Activated CD8-positive, alpha-beta memory T cell treated with anti-CD3 and anti-CD28 coated beads, Interleukin-2, amount 50 U/mL, for 24 hours (primary cell): ENCODE data around the gene LHFPL3.
"Not testable (repeated sequence)": the region's sequence is repeated elsewhere in the genome, so short reads cannot be mapped to it uniquely, and the experiment has no call there.

Experiments used
- DNase-seq: peaks from one replicate; pipeline ENCODE4 v3.0.0-alpha.2; 2020; ENCODE audit errors: extremely low read depth

LHFPL3 gene

DNA sequence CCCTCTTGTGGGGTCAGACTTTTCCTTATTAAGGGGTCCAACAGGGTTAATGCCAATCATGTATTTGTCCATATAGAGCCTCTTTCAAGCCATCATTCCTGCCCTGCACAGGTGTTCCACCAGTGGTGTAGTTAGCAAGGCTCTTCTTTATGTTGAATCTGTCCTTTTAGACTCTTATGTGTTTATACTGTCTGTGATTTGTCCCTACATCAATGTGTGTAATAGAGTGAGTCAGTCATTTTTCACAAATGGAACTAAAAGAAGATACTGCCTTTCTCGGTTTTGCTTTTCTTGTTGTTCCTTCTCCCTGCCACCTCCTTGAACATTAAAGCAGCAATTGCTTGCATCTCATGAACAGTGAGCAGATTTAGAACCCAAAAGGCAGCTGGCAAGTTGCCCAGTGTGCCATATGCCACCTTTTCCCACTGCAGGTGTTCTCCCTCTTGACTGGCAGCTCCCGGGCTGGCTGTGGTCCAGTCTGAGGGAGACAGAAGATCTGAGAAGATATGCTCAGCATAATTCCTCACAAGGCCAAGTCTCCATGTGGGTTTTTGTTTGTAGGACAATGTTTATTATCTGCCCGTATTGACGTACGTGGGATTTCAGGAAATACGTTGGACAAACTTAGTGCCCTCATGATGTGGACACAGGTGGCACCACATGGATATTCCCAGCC is 154.1 kb downstream of the LHFPL3 start:
- DNase-seq = no peak

GRCh38 chr7:104486931-104487330 is 158.5 kb downstream of the LHFPL3 start:
- no peak for DNase-seq

GRCh38 chr7:104487642-104488041 is 159.2 kb downstream of the LHFPL3 start:
- no peak for DNase-seq

- DNase-seq = no peak
Observed at GRCh38 chr7:104497379-104497967, 169.1 kb downstream of the LHFPL3 start.

- no peak for DNase-seq
Observed at GRCh38 chr7:104499975-104500374, 171.6 kb downstream of the LHFPL3 start.

- DNase-seq = no peak
Observed at GRCh38 chr7:104509874-104510273, 181.5 kb downstream of the LHFPL3 start.

DNA sequence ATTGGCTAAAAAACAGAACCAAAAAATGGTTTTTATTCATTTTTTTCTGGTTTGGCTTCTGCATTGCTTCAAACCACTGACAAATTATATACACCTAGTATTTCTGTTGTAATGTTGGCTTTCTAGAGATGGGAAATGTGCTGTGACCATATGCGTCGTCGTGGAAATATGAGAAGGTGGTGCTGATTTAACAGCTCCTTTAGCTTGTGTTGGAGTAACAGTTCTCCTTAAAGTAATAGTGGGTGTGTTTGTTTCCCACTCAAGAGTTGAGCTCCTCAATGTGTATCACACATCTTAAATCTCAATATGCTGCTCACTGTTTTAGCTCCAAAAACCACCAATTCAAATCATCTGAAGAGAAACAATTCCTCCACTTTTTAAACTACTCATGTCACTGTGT is 196.4 kb downstream of the LHFPL3 start:
- DNase-seq = no peak

GRCh38 chr7:104528142-104528541 is 199.7 kb downstream of the LHFPL3 start:
- no peak for DNase-seq

GRCh38 chr7:104529567-104529966 is 201.2 kb downstream of the LHFPL3 start:
- DNase-seq = no peak

DNA sequence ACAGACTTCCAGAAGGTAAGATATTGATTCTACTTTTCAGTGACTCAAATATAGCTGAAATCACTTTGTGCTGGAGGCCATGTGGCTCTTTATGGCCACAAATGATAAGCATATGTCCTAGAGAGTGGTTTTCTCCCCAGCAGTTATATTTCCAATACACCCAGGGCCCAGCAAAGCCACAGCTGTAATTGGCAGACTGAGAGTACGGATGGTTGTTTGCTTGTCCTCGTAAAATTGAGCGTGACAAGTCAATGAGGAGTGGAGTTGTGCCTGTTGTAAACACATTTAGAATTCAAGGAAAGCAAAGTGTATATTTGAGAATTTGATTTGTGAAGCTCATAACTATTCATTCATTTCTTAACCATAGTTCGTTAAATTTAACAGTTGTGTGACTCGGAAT is 201.8 kb downstream of the LHFPL3 start:
- no peak for DNase-seq

GRCh38 chr7:104534149-104534548 is 205.7 kb downstream of the LHFPL3 start:
- DNase-seq = no peak

DNA sequence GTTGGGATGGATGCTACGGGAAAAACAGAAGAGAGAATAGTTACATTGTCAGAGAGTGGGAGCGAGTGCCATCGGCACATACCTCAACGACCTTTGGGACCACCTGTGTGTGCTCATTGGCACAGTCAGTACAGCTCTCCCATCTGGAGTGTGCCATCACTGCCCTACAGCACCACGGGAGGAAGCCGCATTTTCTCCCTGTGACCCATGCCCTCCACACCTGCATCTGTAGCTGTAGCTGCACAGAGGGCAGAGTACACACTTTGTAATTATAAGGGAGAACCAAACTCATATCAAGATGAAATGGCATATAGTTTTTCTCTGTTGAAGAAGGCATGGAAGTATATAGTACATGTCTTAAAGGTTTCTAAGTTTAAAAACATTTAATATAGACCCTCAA is 207.4 kb downstream of the LHFPL3 start:
- DNase-seq = no peak

DNA sequence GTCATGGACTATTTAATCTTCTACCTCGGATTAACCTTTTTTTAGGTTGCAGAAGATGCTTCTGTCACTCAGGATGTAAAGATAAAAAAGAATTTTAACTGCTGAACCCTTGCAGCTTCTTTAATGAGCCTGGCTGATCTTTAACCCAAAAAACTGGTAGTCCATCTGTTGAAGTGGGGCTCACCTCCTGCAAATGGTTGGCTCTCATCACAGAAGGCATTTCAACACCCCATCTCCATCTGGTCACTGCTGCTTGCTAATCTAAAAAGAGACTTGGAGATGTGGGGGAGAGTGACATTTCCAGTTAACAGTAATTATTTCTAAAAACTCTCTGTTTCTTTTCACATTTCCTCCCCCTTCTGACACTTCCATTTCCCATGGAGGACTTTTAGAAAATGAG is 208.6 kb downstream of the LHFPL3 start:
- no peak for DNase-seq

DNA sequence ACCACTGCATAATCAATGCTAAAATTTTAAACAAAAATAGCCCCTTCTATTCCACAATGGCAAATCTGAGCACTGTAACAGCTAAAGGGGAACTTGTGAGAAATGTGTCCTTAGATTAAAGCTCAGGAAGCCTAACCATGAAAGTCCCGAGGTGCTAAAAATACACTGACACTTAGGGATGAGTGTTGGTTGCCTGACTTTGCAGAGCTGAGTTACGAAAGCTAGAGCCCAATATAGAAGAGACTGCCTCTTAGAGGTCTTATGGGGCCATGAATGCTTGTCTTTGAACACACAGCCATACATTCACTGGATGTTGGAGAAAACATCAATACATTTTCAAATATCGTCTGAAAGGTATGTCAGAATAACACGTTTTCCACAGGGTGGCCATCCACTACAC is 209.7 kb downstream of the LHFPL3 start:
- DNase-seq = no peak

DNA sequence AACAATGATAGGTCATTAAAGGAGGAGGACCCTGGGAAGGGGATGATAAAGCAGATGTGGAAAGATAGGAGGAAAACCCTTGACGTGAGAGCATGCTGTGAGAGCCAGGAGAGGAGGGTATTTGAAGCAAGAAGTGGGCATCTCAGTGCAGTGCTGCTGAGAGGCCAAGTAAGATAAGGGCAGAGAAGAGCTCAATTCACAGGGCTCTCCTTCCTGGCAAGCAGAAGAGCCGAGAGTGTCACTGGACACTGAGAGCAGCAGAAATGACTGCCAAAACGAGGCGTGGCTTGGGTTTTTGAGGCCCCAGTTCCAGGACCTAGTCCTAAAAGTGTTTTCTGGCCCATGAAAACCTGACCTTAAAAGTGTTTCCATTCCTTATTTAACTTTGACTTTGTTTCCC is 213.5 kb downstream of the LHFPL3 start:
- no peak for DNase-seq

GRCh38 chr7:104548861-104549260 is 220.5 kb downstream of the LHFPL3 start:
- no peak for DNase-seq

GRCh38 chr7:104550362-104550761 is 222.0 kb downstream of the LHFPL3 start:
- no peak for DNase-seq

- DNase-seq = no peak
Observed at GRCh38 chr7:104551226-104551625, 222.8 kb downstream of the LHFPL3 start.

- DNase-seq = no peak
Observed at GRCh38 chr7:104552102-104552501, 223.7 kb downstream of the LHFPL3 start.

- no peak for DNase-seq
Observed at GRCh38 chr7:104553074-104553473, 224.7 kb downstream of the LHFPL3 start.

DNA sequence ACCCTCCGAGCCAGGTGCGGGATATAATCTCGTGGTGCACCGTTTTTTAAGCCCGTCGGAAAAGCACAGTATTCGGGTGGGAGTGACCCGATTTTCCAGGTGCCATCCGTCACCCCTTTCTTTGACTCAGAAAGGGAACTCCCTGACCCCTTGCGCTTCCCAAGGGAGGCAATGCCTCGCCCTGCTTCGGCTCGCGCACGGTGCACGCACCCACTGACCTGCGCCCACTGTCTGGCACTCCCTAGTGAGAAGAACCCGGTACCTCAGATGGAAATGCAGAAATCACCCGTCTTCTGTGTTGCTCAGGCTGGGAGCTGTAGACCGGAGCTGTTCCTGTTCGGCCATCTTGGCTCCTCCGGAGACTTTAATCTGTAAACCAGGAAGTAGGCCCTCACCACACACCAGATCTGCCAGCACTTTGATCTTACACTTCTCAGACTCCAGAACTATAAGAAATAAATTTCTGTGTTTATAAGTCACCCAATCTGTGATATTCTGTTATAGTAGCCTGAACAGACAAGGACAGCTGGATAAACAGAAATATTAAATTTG is 235.0 kb downstream of the LHFPL3 start:
- not testable (repeated sequence) for DNase-seq

DNA sequence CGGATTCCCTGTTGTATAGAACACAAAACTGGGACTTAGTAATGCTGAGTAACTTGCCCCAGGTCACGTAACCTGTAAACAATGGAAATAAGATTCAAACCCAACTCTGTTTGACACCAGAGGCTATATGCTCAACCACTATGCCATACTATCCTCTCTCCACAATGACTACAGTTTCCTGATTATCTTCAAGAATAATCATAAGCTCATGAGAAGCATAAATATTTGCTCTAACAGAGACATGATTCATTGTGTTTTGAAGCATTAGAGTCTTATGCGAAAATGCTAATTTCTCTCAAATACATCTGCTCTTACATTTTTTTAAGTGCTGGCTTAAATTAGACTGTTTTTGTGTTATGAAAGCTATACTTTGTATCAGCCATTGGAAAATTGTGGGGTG is 241.3 kb downstream of the LHFPL3 start:
- DNase-seq = no peak

GRCh38 chr7:104572554-104572953 is 244.2 kb downstream of the LHFPL3 start:
- no peak for DNase-seq

GRCh38 chr7:104584620-104585019 is 256.2 kb downstream of the LHFPL3 start:
- DNase-seq = no peak
